Measurements from ENCODE around the gene STX10. TPM values are rescaled to one million over a fixed set of nuclear protein-coding genes. Genes with fewer than 3 reads are reported as not detected.

The STX10 gene
- total and polyA plus RNA-seq, 9 of the 15 experiments (the other 6 are each of a cell fraction or from before 2014, with no cell fraction given) = 0.51 to 66.3 (median 31.0) TPM

GRCh38 chr19:13099073-13099999 is 50.8 kb downstream of the STX10 start (continued):
- TF ChIP-seq KAT8 (IDR thresholded peaks at IDR 0.05; ENCODE audit: low read depth) = no peak
- TF ChIP-seq MYC (IDR thresholded peaks at IDR 0.05; ENCODE audit: low read depth, low read length) = 0 out of 2 replicates have a peak, but pooled peaks have one; percentile 38
- TF ChIP-seq MYC (CRISPR knock-in tag; IDR thresholded peaks at IDR 0.05; ENCODE audit: borderline replicate concordance, low read depth) = no peak
- TF ChIP-seq MXD1 (CRISPR knock-in tag; IDR thresholded peaks at IDR 0.05; ENCODE audit: borderline replicate concordance, poor library complexity, severe bottlenecking) = no peak
- no peak for TF ChIP-seq STAT5B (CRISPR knock-in tag; IDR thresholded peaks at IDR 0.05)
- TF ChIP-seq ZNF316 (IDR thresholded peaks at IDR 0.05) = no peak
- TF ChIP-seq FOXK2 (conservative IDR thresholded peaks at IDR 0.05 in 1 of 2, IDR thresholded peaks at IDR 0.05 in 1 of 2; ENCODE audit: low read depth in 2 of 2) = no peak
- no peak for TF ChIP-seq SFPQ (IDR thresholded peaks at IDR 0.05; ENCODE audit: low read depth, low read length)
- no peak for TF ChIP-seq TAF7 (tag; IDR thresholded peaks at IDR 0.05)
- TF ChIP-seq JUNB (CRISPR knock-in tag; conservative IDR thresholded peaks at IDR 0.05) = no peak
- no peak for TF ChIP-seq ZNF561 (CRISPR knock-in tag; conservative IDR thresholded peaks at IDR 0.05)
- no peak for TF ChIP-seq HIVEP1 (CRISPR knock-in tag; IDR thresholded peaks at IDR 0.05)
- TF ChIP-seq BCLAF1 (IDR thresholded peaks at IDR 0.05; ENCODE audit: borderline replicate concordance in 1 of 2, control insufficient read depth in 1 of 2, low read depth in 2 of 2, low read length in 1 of 2) = 0 out of 4 replicates have a peak, but pooled peaks of 1 of the 2 experiments have one; percentile 37
- TF ChIP-seq ZBTB33 (CRISPR knock-in tag; IDR thresholded peaks at IDR 0.05) = no peak; the same call in 1 of the 2 replicates
- TF ChIP-seq NR4A1 (CRISPR knock-in tag; IDR thresholded peaks at IDR 0.05) = 0 out of 2 replicates have a peak, but pooled peaks have one; percentile 32
- peak; percentile 85; the same call in 1 of the 2 replicates for TF ChIP-seq NR4A1 (tag; IDR thresholded peaks at IDR 0.05)
- TF ChIP-seq HES1 (IDR thresholded peaks at IDR 0.05; ENCODE audit: low read depth) = no peak
- no peak for TF ChIP-seq TAL1 (IDR thresholded peaks at IDR 0.05)

Data from K562 (cell line).